HCT116 (cell line): Measurements from ENCODE around the gene AKIRIN2. TPM values are rescaled to one million over a fixed set of nuclear protein-coding genes. Genes with fewer than 3 reads are reported as not detected.

ENCODE experiments used
- ATAC-seq: fragments of 200-7000 bp; cut with Tn5 transposase; 2 replicates; pipeline ENCODE4 v1.9.1; 2020; ENCODE audit warnings: mild to moderate bottlenecking, moderate library complexity
- Bru-seq: library from RNA; stranded (reverse); fragments of 400-500 nt; gene quantifications from one replicate; lab custom pipeline; 2021; lab: Mats Ljungman, UMichigan
- BruChase-seq, 2 experiments: library from RNA; stranded (reverse); fragments of 400-500 nt; gene quantifications; one replicate each; lab custom pipeline; 2021; lab: Mats Ljungman, UMichigan
- BruUV-seq: library from RNA; stranded (reverse); fragments of 400-500 nt; replicated peaks from 2 replicates; lab custom pipeline; 2021; lab: Mats Ljungman, UMichigan
- CTCF ChIA-PET: fragments of 300-600 bp; sonication (Branson Sonifier 250); formaldehyde crosslinking; loops from one replicate; lab custom pipeline; 2021; ENCODE audit warnings: antibody characterized with exemption; lab: Charles Lee
- POLR2A ChIA-PET: fragments of 300-600, 350-600 bp; sonication (Branson Sonifier 250); formaldehyde crosslinking; loops from one replicate; lab custom pipeline; 2021; ENCODE audit warnings: antibody characterized with exemption; lab: Charles Lee
- RAD21 ChIA-PET, 2 experiments: fragments of 300-600 bp; sonication (Branson Sonifier 250); formaldehyde crosslinking; loops; one replicate each; lab custom pipeline; 2023; ENCODE audit warnings: low total read pairs in 2 of 2; ENCODE audit not compliant: uncharacterized antibody in 2 of 2, unreplicated experiment in 2 of 2, low non-redundant PET in 1 of 2; lab: Charles Lee
- DNase-seq: peaks from one replicate; pipeline ENCODE4 v3.0.0-alpha.2; 2010; ENCODE audit warnings: low read depth, low spot score
- H2AFZ ChIP-seq: fragments of 200-600 bp; shearing (Covaris generic), sonication (generic); 2 replicates; pipeline ENCODE4 v1.6.1; 2017; ENCODE audit warnings: low read depth, mixed run types, mixed read lengths, antibody characterized with exemption, low read length; ENCODE audit not compliant: poor library complexity, severe bottlenecking
- H3K27ac ChIP-seq: 2 replicates; pipeline ENCODE4 v1.5.1; 2012; ENCODE audit warnings: low read depth, low read length
- H3K27me3 ChIP-seq: fragments of 200-600 bp; sonication (generic); 2 replicates; pipeline ENCODE4 v1.6.1; 2016; ENCODE audit warnings: mixed run types, low read length, mixed read lengths; ENCODE audit not compliant: insufficient read depth
- H3K36me3 ChIP-seq, 2 experiments: fragments of 200-500 bp in 1 of 2; fragments of 200-600 bp in 1 of 2; sonication (Bioruptor generic) in 1 of 2; sonication (generic) in 1 of 2; 2 replicates each; pipeline versions ENCODE4 v1.5.1 to v1.6.1; 2014 to 2016; ENCODE audit warnings: low read length in 2 of 2, inconsistent platforms in 1 of 2, mixed read lengths in 1 of 2, mixed run types in 1 of 2; ENCODE audit not compliant: insufficient read depth in 2 of 2, control insufficient read depth in 1 of 2
- H3K4me1 ChIP-seq, 2 experiments: fragments of 200-600 bp in 1 of 2; sonication (generic) in 1 of 2; 2 replicates each; pipeline versions ENCODE4 v1.5.1 to v1.6.1; 2012 to 2017; ENCODE audit warnings: low read length in 2 of 2, inconsistent platforms in 1 of 2, mild to moderate bottlenecking in 1 of 2, mixed read lengths in 1 of 2, mixed run types in 1 of 2, moderate library complexity in 1 of 2; ENCODE audit not compliant: insufficient read depth in 2 of 2, control insufficient read depth in 1 of 2
- H3K4me2 ChIP-seq: fragments of 200-600 bp; sonication (generic); 2 replicates; pipeline ENCODE4 v1.6.1; 2017; ENCODE audit warnings: mixed run types, low read length, mixed read lengths
- H3K4me3 ChIP-seq, 2 experiments: fragments of 200-600 bp in 1 of 2; sonication (generic) in 1 of 2; replicated peaks in 1 of 2; 2 replicates each; pipeline ENCODE4 v1.5.1; 2011 to 2016; ENCODE audit warnings: low read length in 2 of 2, control low read depth in 1 of 2, low read depth in 1 of 2, mild to moderate bottlenecking in 1 of 2, mixed read lengths in 1 of 2, mixed run types in 1 of 2
- H3K79me2 ChIP-seq: fragments of 200-600 bp; sonication (generic); 2 replicates; pipeline ENCODE4 v1.6.1; 2017; ENCODE audit warnings: mild to moderate bottlenecking, mixed run types, low read length, moderate library complexity, mixed read lengths; ENCODE audit not compliant: insufficient read depth
- H3K9ac ChIP-seq: fragments of 200-600 bp; sonication (generic); 2 replicates; pipeline ENCODE4 v1.6.1; 2016; ENCODE audit warnings: low read length, mixed read lengths
- H3K9me2 ChIP-seq: fragments of 200-600 bp; sonication (generic), shearing (Covaris generic); 2 replicates; pipeline ENCODE4 v1.6.1; 2017; ENCODE audit warnings: mixed run types, mild to moderate bottlenecking, moderate library complexity; ENCODE audit not compliant: insufficient read depth
- H3K9me3 ChIP-seq, 2 experiments: fragments of 200-500 bp in 1 of 2; fragments of 200-600 bp in 1 of 2; sonication (Bioruptor generic) in 1 of 2; sonication (generic) in 1 of 2; 2 replicates each; pipeline ENCODE4 v1.6.1; 2014 to 2017; ENCODE audit warnings: low read length in 2 of 2, mixed read lengths in 2 of 2, inconsistent platforms in 1 of 2, low read depth in 1 of 2, mild to moderate bottlenecking in 1 of 2, mixed run types in 1 of 2, moderate library complexity in 1 of 2; ENCODE audit not compliant: control insufficient read depth in 1 of 2, insufficient read depth in 1 of 2
- H4K20me1 ChIP-seq: fragments of 200-600 bp; sonication (generic), shearing (Covaris generic); 2 replicates; pipeline ENCODE4 v1.6.1; 2017; ENCODE audit warnings: mixed run types, mild to moderate bottlenecking, moderate library complexity; ENCODE audit not compliant: insufficient read depth
- ATF3 ChIP-seq: IDR thresholded peaks from 2 replicates; pipeline ENCODE4 v1.6.1; 2012
- CBX3 ChIP-seq: IDR thresholded peaks from 2 replicates; pipeline ENCODE4 v1.6.1; 2012; ENCODE audit warnings: low read depth
- CEBPB ChIP-seq: IDR thresholded peaks from 2 replicates; pipeline ENCODE4 v1.6.1; 2012; ENCODE audit warnings: low read depth
- EZH2 ChIP-seq: fragments of 200-600 bp; sonication (generic); IDR thresholded peaks from 2 replicates; pipeline ENCODE4 v1.6.1; 2017; ENCODE audit warnings: antibody characterized with exemption, mixed run types
- FOSL1 ChIP-seq: IDR thresholded peaks from 2 replicates; pipeline ENCODE4 v1.6.1; 2012; ENCODE audit warnings: low read depth
- MAX ChIP-seq: IDR thresholded peaks from 2 replicates; pipeline ENCODE4 v1.6.1; 2012
- POLR2A ChIP-seq: IDR thresholded peaks from 2 replicates; pipeline ENCODE4 v1.7.0; 2011; ENCODE audit warnings: borderline replicate concordance; ENCODE audit not compliant: insufficient read depth, insufficient read length; ENCODE audit errors: extremely low read depth
- POLR2AphosphoS5 ChIP-seq: IDR thresholded peaks from 2 replicates; pipeline ENCODE4 v1.6.1; 2011; ENCODE audit warnings: mild to moderate bottlenecking, low read depth, low read length, moderate library complexity
- SIN3A ChIP-seq: IDR thresholded peaks from 2 replicates; pipeline ENCODE4 v1.6.1; 2012; ENCODE audit warnings: low read depth
- YY1 ChIP-seq: IDR thresholded peaks from 2 replicates; pipeline ENCODE4 v1.6.1; 2011; ENCODE audit warnings: low read length, low read depth, moderate library complexity, mild to moderate bottlenecking; ENCODE audit not compliant: insufficient replicate concordance; ENCODE audit errors: extremely low read depth
- ZBTB33 ChIP-seq: IDR thresholded peaks from 2 replicates; pipeline ENCODE4 v1.6.1; 2011; ENCODE audit warnings: mild to moderate bottlenecking, low read length, moderate library complexity; ENCODE audit not compliant: insufficient replicate concordance; ENCODE audit errors: extremely low read depth
- ZFX ChIP-seq: fragments of 450-650 bp; IDR thresholded peaks from 2 replicates; pipeline ENCODE4 v1.6.1; 2017
- ZNF274 ChIP-seq: fragments of 200-500 bp; sonication (Bioruptor generic); IDR thresholded peaks from 2 replicates; pipeline ENCODE4 v1.6.1; 2014; ENCODE audit warnings: mild to moderate bottlenecking, low read depth, low read length, inconsistent platforms
- intact Hi-C: fragments of 100-400 bp; cut with micrococcal nuclease; formaldehyde crosslinking; loops from 2 replicates; pipeline ENCODE4 v1.10.0; 2022
- long read RNA-seq: library from polyadenylated mRNA; unstranded; transcript quantifications from one replicate; pipeline ENCODE4 v2.0.0, GENCODE V29; 2021; ENCODE audit not compliant: unreplicated experiment
- polyA plus RNA-seq: library from polyadenylated mRNA; unstranded; fragments of >200 nt; gene quantifications from 2 replicates; pipeline ENCODE4 v1.2.1, GENCODE V29; 2012; ENCODE audit warnings: missing spikeins
- total RNA-seq: library from RNA; stranded (reverse); gene quantifications from one replicate; pipeline ENCODE4 v1.2.1, GENCODE V29; 2021; ENCODE audit not compliant: unreplicated experiment
- TF ChIP-seq, protein P1 (sequence below): IDR thresholded peaks from 2 replicates; pipeline ENCODE4 v1.6.1; 2012; ENCODE audit warnings: low read depth
- TF ChIP-seq, protein P2 (sequence below), 3 experiments: fragments of 200-600 bp in 1 of 3; sonication (generic) in 1 of 3; IDR thresholded peaks in 2 of 3; conservative IDR thresholded peaks in 1 of 3; 2 replicates each; pipeline ENCODE4 v1.5.1; 2012 to 2017; ENCODE audit warnings: low read depth in 2 of 3, low read length in 2 of 3, antibody characterized with exemption in 1 of 3, borderline replicate concordance in 1 of 3, control low read depth in 1 of 3, mild to moderate bottlenecking in 1 of 3, mixed read lengths in 1 of 3, mixed run types in 1 of 3, moderate library complexity in 1 of 3; ENCODE audit not compliant: insufficient read depth in 1 of 3

Gene AKIRIN2
- 54.8 TPM for total RNA-seq
- 41.1 and 46.9 TPM in 2 replicates for polyA plus RNA-seq
- percentile 95 among the genes with signal in this experiment for Bru-seq, nascent RNA
- percentile 76 among the genes with signal in this experiment for BruChase-seq, experiment 1, labeled RNA remaining after a 6-hour chase
- BruChase-seq, experiment 2, labeled RNA remaining after a 2-hour chase = percentile 90 among the genes with signal in this experiment
- long read RNA-seq, transcript AKIRIN2-201 (5 exons, 1,662 nt) = major isoform, 96 of 110 reads
- long read RNA-seq, partial matches to known transcripts = 0 of 110 reads
- long read RNA-seq, other reads (novel, unspliced or antisense) = 14 of 110 reads

DNA sequence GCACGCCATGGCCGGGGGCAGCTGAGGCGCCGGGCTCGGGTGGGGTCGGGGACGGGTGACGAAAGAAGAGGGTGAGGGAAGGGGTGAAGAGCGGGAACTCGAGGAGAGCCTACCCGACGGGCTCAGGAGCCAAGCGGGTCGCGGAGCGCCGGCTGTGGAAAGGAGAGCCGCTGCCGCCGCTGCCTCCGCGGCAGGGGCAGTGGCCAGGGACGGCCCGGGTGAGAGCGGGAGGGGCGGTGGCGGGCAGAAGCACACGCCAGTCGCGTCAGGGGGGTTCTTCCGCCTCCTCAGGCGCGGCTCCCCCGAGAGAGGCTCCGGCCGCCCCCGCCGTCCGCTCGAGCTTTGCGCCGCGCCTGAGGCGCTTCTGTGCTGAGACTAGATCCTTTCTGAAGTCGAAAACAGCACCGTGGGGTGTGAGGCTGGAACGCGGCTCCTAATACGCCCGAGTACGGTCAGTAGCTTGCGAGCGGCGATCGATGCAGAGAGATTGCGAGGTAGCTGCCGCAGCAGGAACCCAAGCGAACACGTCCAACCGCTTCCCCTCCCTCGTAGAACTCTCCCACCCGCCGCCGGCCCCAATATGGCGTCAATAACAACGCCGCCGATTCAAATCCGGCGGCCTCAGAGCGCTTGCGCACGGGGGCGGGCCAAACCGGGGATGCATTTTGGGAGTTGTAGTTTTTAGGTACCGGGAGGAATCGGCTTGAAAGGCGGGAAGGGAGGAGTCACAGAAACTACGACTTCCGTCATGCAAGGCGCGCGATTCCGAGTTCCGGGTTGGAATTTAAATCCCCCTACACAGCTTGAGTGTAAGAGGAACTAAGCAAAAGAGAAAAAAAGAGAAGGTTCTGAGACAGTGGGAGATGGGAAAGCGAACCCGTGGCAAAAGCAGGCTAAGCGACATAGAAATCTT is at the start of gene AKIRIN2:
Gene AKIRIN2 (minus strand): TSS at position 558 of the 913 bp plus-strand sequence. CDS start 549 bp downstream, at position 9.
- DNase-seq = peak; percentile 98
- ChIA-PET RAD21 (no interaction called here), CTCF (no interaction called here), POLR2A (interaction anchor here (1.2 to 1.4 kb wide), 3 partner anchors 14 to 22 kb away, joined by 3 to 5 read pairs (median 4); no protein-coding TSS in a partner anchor)
- H3K4me3 ChIP-seq = peak within 1 kb of the TSS; percentile 78 to 91
- peak within 1 kb of the TSS; percentile 95 for H3K27ac ChIP-seq
- peaks cover 35% of the 10 kb centered on the region; the same call in 1 of the 2 replicates for H4K20me1 ChIP-seq
- peak within 1 kb of the TSS; percentile 95 for H3K9ac ChIP-seq
- ATAC-seq = peak; percentile 89
- H3K4me1 ChIP-seq = peaks cover 12 to 42% of the 10 kb centered on the region in 2 experiments
- no peaks in the 10 kb centered on the region for H3K9me2 ChIP-seq
- no peaks in the 10 kb centered on the region for H3K9me3 ChIP-seq
- H3K4me2 ChIP-seq = peak within 1 kb of the TSS; percentile 85
- intact Hi-C loops = loop anchor here (2.0 to 5.0 kb wide), 2 partner anchors 229 to 295 kb away; partner anchors contain the start of genes CFAP206 and SLC35A1
- no TSS peak for BruUV-seq
- H2AFZ ChIP-seq = peak within 1 kb of the TSS; percentile 87
- H3K27me3 ChIP-seq = no peaks in the 10 kb centered on the region
- peaks cover 5% of the 10 kb centered on the region in 2 experiments; a peak in 1 of 4 replicates for H3K36me3 ChIP-seq
- H3K79me2 ChIP-seq = peaks cover 51% of the 10 kb centered on the region
- TF ChIP-seq CEBPB (no peak), YY1 (peak; percentile 95), EZH2 (no peak), ZFX (peak; percentile 22; the same call in 1 of the 2 replicates), MAX (peak; percentile 59), POLR2A (peak; percentile 84), POLR2AphosphoS5 (peak; percentile 95), ZNF274 (no peak), SIN3A (peak; percentile 89), ZBTB33 (no peak), CBX3 (no peak), FOSL1 (no peak), ATF3 (no peak)
- TF ChIP-seq, protein P1, sequence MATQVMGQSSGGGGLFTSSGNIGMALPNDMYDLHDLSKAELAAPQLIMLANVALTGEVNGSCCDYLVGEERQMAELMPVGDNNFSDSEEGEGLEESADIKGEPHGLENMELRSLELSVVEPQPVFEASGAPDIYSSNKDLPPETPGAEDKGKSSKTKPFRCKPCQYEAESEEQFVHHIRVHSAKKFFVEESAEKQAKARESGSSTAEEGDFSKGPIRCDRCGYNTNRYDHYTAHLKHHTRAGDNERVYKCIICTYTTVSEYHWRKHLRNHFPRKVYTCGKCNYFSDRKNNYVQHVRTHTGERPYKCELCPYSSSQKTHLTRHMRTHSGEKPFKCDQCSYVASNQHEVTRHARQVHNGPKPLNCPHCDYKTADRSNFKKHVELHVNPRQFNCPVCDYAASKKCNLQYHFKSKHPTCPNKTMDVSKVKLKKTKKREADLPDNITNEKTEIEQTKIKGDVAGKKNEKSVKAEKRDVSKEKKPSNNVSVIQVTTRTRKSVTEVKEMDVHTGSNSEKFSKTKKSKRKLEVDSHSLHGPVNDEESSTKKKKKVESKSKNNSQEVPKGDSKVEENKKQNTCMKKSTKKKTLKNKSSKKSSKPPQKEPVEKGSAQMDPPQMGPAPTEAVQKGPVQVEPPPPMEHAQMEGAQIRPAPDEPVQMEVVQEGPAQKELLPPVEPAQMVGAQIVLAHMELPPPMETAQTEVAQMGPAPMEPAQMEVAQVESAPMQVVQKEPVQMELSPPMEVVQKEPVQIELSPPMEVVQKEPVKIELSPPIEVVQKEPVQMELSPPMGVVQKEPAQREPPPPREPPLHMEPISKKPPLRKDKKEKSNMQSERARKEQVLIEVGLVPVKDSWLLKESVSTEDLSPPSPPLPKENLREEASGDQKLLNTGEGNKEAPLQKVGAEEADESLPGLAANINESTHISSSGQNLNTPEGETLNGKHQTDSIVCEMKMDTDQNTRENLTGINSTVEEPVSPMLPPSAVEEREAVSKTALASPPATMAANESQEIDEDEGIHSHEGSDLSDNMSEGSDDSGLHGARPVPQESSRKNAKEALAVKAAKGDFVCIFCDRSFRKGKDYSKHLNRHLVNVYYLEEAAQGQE = no peak
- TF ChIP-seq, protein P2, sequence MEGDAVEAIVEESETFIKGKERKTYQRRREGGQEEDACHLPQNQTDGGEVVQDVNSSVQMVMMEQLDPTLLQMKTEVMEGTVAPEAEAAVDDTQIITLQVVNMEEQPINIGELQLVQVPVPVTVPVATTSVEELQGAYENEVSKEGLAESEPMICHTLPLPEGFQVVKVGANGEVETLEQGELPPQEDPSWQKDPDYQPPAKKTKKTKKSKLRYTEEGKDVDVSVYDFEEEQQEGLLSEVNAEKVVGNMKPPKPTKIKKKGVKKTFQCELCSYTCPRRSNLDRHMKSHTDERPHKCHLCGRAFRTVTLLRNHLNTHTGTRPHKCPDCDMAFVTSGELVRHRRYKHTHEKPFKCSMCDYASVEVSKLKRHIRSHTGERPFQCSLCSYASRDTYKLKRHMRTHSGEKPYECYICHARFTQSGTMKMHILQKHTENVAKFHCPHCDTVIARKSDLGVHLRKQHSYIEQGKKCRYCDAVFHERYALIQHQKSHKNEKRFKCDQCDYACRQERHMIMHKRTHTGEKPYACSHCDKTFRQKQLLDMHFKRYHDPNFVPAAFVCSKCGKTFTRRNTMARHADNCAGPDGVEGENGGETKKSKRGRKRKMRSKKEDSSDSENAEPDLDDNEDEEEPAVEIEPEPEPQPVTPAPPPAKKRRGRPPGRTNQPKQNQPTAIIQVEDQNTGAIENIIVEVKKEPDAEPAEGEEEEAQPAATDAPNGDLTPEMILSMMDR (IDR thresholded peaks at IDR 0.05 in 2 of 3, conservative IDR thresholded peaks at IDR 0.05 in 1 of 3; ENCODE audit: borderline replicate concordance in 1 of 3, insufficient read depth in 1 of 3, low read depth in 2 of 3, low read length in 2 of 3) = no peak
